ENCODE results near the gene OR51B6.
"Not testable (repeated sequence)": the region's sequence is repeated elsewhere in the genome, so short reads cannot be mapped to it uniquely, and the experiment has no call there.

OR51B6 gene

DNA sequence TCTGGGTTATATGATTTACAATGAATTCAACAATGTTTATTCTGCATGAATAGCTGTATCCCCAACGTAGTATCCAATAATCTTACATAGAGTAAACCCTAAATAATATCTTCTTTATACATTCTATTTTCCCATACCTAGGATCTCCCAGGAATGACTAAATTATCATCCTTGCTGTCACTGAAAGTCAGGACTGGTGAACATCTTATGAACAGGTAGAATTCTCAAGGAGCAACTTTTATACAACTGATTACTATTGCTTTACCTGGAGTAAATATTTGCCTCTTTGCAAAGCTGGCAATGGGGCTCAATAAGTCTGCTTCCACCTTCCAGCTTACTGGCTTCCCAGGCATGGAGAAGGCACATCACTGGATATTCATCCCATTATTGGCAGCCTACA lies at the start of gene OR51B6:
Gene OR51B6 (plus strand): TSS at position 301 of the 400 bp plus-strand sequence. CDS start 0 bp downstream, at position 301.
- no peak for DNase-seq

DNA sequence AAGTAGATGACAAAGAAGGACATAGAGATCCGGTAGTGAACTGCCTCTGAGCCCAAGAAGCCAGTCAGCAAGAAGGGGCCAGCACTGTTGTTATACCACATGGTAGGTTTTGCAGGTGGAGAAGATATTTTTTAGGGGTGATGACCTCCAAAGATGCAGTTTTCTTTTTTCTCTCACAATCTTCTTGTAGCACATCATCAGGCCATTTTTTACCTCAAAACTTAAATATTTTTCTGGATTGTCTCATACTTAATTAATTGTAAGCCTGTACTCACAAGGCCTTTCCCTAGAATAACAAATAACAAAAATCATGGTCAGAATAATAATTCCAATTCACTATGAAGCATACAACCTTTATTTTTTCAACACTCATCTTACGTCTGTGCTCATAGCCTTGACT lies 49.5 kb upstream of the OR51B6 start, which contains the start of gene OR51B4:
Gene OR51B4 (minus strand): TSS at position 101 of the 400 bp plus-strand sequence. CDS start 0 bp downstream, at position 101.
- DNase-seq: no peak

DNA sequence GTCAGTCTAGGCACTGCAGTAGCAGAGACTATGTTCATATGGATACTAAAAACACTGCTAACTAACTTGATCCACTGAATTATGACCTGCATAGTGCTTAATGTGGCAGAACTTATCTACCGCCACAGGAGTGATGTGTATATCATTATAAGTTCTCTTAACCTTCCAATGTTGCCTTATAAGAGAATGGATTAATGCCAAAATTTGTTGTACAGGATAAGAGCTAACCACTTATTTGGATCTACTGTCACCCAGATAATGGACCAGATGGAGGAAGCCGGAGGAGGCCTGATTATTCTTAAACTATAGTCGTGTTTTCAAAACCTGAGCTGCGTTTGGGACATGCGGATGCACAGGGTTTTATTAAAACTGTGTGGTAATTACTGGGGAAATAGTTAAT lies 47.7 kb upstream of the OR51B6 start:
- DNase-seq: no peak

DNA sequence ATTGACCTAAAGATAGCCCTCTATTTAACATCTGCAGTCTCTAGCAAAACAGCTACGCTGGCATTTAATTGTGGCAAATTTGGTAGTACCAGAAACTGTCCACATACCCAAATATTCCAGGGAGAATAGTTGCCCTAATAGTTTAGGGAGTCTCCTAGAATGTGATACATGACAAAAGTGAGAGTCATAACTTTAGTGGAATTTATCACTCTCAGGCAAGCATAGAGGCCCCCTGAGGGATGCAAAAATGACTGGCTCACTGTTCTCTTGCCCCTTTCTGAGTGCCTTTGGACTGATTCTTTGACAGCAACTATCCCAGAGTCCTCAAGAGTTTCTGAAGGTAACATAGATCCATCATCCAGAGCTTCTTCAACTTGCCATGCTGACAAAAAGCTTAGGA lies 47.3 kb upstream of the OR51B6 start:
- no peak for DNase-seq

DNA sequence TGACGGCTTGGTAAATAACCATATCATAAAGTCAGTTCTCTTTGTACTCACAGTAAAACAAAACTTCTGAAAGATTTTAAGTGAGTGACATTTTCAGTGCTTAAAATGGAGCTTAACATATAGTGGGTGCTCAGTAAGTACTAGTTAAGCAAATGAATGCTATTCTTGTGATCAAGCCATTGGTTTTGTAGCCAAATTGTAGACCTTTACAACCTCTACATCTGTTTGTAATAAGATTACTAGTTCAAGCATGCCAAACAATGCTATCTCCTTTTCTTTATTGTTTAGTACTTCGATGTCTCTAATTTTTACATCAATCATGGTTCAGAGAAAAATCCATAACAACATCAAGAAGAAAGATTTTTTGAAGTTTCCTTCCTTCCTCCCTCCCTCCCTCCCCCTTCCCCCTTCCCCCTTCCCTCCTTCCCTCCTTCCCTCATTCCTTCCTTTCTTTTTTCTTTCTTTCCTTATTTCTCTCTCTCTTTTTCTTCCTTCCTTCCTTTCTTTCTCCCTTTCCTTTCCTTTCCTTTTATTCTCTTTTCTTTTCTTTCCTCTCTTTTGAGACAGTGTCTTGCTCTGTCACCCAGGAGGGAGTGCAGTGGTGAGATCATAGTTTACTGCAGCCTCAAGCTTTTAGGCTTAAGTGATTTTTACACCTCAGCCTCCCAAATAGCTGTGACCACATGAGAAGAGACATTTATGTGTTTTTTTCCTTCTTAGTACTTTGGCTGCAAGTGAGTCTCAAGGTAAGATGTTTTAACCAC lies 43.9 kb upstream of the OR51B6 start:
- no peak for DNase-seq

- no peak for DNase-seq
Measured at GRCh38 chr11:5310423-5310822, 40.9 kb upstream of the OR51B6 start.

GRCh38 chr11:5313326-5314023 lies 37.8 kb upstream of the OR51B6 start:
- DNase-seq: not testable (repeated sequence)

GRCh38 chr11:5317292-5317691 lies 34.0 kb upstream of the OR51B6 start:
- no peak for DNase-seq

DNA sequence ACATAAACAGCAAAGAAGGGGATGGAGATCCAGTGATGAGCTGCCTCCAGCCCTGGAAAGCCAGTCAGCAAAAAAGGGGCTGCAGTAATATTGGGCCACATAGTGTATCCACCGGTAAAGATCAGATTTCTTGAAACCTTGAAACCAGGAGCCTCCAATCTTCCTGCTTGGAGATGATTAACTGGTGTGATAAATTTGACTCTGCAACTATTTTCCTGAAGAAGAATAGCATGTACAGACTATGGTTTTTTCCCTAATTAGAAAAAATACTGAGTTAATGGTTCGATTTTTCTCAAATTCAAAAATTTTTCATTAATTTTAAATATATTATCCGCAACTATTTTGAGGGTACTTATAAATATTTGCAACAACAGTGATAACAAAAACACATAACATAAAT lies 27.1 kb upstream of the OR51B6 start, which contains the start of gene OR51B2:
Gene OR51B2 (minus strand): TSS at position 101 of the 400 bp plus-strand sequence. CDS start 0 bp downstream, at position 101.
- no peak for DNase-seq

DNA sequence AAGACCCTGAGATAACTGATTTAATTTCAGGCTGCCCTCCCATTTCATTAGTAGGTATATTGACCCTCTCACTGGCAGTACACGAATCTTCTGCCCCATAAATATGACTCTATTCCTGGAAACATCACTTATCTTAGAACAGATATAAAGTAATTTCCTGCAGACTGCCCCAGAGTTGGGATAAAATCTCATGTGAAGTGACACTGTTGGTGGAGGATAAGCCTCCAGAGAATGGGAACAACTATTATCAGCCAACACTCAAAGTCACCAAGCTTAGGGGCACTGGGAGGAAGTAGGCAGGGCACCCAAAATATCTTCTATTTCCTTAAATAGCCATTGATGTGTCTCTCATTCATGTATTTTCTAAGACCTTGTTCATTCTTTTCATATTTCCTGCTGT lies 16.1 kb upstream of the OR51B6 start:
- no peak for DNase-seq

DNA sequence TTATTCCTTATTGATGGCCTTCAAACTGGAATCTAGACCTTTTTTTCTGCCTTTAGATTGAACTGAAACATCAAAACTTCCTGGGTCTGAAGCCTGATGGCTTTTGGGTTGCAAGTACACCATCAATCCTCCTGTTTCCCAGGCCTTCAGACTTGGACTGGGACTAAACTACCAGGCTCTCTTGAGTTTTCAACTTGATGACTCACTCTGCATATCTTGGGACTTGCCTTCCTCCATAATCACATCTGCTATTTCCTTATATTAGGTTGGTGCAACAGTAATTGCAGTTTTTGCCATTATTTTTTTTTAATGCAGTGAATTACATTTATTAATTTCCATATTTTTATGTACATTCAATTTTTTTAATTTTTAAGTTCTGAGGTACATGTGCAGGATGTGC lies 15.0 kb upstream of the OR51B6 start:
- no peak for DNase-seq

- not testable (repeated sequence) for DNase-seq
Measured at GRCh38 chr11:5337253-5337652, 14.1 kb upstream of the OR51B6 start.

GRCh38 chr11:5339771-5340322 lies 11.5 kb upstream of the OR51B6 start:
- no peak for DNase-seq

DNA sequence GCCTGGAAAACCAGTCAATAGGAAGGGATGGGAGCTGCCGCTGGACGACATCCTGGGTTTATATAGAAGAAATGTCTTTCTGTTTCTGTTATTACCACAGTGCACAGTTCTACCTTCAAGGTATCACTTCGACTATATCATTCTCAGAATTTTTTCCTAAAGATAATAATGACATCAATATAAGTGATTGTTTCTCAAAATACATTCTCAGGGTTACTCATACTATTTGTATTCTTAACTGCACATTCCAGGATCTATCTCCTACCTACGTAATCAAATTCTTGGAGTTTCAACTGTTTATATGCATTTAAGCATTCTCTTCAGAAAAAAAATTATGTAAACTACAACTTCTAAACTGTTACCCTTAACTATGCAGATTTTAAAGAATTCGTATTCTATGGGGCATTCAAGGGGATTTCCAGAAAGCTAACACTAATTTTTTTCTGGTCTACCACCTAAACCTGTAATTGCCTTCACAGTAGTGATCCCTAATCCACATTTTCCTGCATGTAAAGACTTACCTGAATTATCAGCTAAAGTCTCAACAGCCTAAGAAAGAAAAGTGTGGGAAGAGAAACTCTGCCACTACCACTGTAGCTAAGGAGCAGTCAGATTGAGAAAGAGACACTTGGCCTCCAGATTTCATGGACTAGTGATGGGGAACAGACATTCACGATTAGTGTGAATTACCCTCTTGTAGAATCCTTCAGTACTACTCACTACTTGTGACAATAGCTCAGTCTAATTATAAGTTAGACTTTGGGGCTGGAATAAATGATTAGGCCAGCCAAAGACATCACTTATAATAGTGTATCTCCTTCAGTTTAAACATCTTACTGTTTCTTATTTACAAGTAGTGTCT lies 7.6 kb upstream of the OR51B6 start, which contains the start of gene OR51B5:
Gene OR51B5 (minus strand): TSS at position 51 of the 862 bp plus-strand sequence. CDS start 0 bp downstream, at position 51.
- no peak for DNase-seq

- DNase-seq: no peak
Measured at GRCh38 chr11:5345831-5346230, 5.5 kb upstream of the OR51B6 start.

- no peak for DNase-seq
Measured at GRCh38 chr11:5348551-5349194, 2.6 kb upstream of the OR51B6 start.

GRCh38 chr11:5349550-5349949 lies 1.8 kb upstream of the OR51B6 start:
- no peak for DNase-seq

- DNase-seq: not testable (repeated sequence)
Measured at GRCh38 chr11:5356031-5356430, 4.7 kb downstream of the OR51B6 start.

DNA sequence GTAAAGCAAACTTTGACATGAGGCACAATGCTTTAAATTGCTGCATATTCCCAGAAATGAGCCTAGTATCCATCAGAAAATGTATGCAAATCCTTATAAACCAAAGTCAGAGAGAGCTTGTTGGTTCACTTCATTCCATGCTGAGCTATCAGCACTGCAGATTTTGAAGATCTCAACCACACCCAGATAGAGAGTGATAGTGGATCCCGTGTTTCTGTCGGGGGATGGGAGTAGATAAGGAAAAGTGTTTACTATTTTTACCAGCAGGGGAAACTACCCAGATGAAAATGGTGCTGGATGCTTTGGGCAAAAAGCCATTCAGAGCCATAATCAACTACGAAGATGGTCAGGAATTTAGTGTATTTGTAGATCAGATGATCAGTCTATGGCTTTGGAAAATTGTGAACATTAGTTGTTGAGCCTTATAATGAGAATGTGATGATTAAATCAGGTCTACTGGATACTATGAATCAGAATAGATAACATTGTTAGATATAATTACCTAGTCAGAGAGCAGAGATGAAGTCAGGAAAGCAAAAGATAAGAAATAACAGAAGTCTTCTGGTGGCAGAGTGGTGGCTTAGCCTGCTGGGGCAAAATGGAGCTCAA lies 10.8 kb downstream of the OR51B6 start:
- no peak for DNase-seq

- no peak for DNase-seq
Measured at GRCh38 chr11:5363679-5364078, 12.4 kb downstream of the OR51B6 start.

- no peak for DNase-seq
Measured at GRCh38 chr11:5364214-5364613, 12.9 kb downstream of the OR51B6 start.

DNA sequence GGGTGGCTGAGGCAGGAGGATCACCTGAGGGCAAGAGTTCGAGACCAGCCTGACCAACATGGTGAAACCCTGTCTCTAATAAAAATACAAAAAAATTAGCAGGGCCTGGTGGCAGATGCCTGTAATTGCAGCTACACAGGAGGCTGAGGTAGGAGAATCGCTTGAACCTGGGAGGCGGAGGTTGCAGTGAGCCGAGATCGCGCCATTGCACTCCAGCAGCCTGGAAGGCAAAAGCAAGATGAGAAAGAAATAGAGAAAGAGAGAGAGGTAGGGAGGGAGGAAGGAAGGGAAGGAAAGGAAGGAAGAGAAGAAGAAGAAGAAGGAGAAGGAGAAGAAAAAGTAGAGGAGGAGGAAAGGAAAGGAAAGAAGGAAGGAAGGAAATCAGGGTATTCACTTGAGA lies 15.1 kb downstream of the OR51B6 start:
- not testable (repeated sequence) for DNase-seq

Measured in NCI-H524 treated with DMSO at 0.1 percent for 48 hours (cell line).